H9 (cell line): ENCODE data around the gene TMEM115. TPM values are rescaled to one million over a fixed set of nuclear protein-coding genes. Genes with fewer than 3 reads are reported as not detected.

ENCODE experiments used
- DNase-seq: peaks from one replicate; pipeline ENCODE4 v3.0.0-alpha.2; 2017
- H2AFZ ChIP-seq: one replicate; pipeline ENCODE4 v1.6.1; 2013; ENCODE audit warnings: mild to moderate bottlenecking, low read length, control low read depth, moderate library complexity
- H2AK5ac ChIP-seq: 2 replicates; pipeline ENCODE4 v1.6.1; 2013; ENCODE audit warnings: low read length, control low read depth, mixed read lengths; ENCODE audit not compliant: insufficient read length
- H2BK120ac ChIP-seq: one replicate; pipeline ENCODE4 v1.6.1; 2013; ENCODE audit warnings: low read depth, mild to moderate bottlenecking, low read length, control low read depth, inconsistent platforms; ENCODE audit not compliant: poor library complexity, severe bottlenecking
- H2BK12ac ChIP-seq: 2 replicates; pipeline ENCODE4 v1.6.1; 2013; ENCODE audit warnings: low read length, control low read depth, mixed read lengths, low read depth; ENCODE audit not compliant: insufficient read length
- H2BK15ac ChIP-seq: 2 replicates; pipeline ENCODE4 v1.6.1; 2013; ENCODE audit warnings: low read depth, low read length, control low read depth
- H2BK20ac ChIP-seq: one replicate; pipeline ENCODE4 v1.6.1; 2013; ENCODE audit warnings: low read depth, mild to moderate bottlenecking, low read length, control low read depth, inconsistent platforms; ENCODE audit not compliant: poor library complexity, severe bottlenecking
- H2BK5ac ChIP-seq: 2 replicates; pipeline ENCODE4 v1.6.1; 2013; ENCODE audit warnings: low read length, control low read depth, mixed read lengths; ENCODE audit not compliant: insufficient read length
- H3K14ac ChIP-seq: 2 replicates; pipeline ENCODE4 v1.6.1; 2013; ENCODE audit warnings: low read length, control low read depth; ENCODE audit not compliant: insufficient read depth
- H3K18ac ChIP-seq: 2 replicates; pipeline ENCODE4 v1.6.1; 2013; ENCODE audit warnings: low read depth, mild to moderate bottlenecking, mixed read lengths, low read length, control low read depth; ENCODE audit not compliant: insufficient read length
- H3K23ac ChIP-seq: 2 replicates; pipeline ENCODE4 v1.6.1; 2013; ENCODE audit warnings: low read length, control low read depth, mixed read lengths, low read depth; ENCODE audit not compliant: insufficient read length
- H3K23me2 ChIP-seq: 2 replicates; pipeline ENCODE4 v1.6.1; 2013; ENCODE audit warnings: low read depth, mild to moderate bottlenecking, mixed read lengths, low read length, control low read depth; ENCODE audit not compliant: insufficient read length, poor library complexity, severe bottlenecking
- H3K27ac ChIP-seq: 2 replicates; pipeline ENCODE4 v1.5.1; 2013; ENCODE audit warnings: low read length, control low read depth, mixed read lengths, low read depth; ENCODE audit not compliant: insufficient read length
- H3K27me3 ChIP-seq: 2 replicates; pipeline ENCODE4 v1.6.1; 2013; ENCODE audit warnings: low read length, control low read depth, inconsistent platforms; ENCODE audit not compliant: insufficient read depth
- H3K4ac ChIP-seq: 2 replicates; pipeline ENCODE4 v1.6.1; 2013; ENCODE audit warnings: low read depth, mild to moderate bottlenecking, control low read depth, inconsistent platforms, low read length, moderate library complexity
- H3K4me1 ChIP-seq: 2 replicates; pipeline ENCODE4 v1.6.1; 2013; ENCODE audit warnings: low read length, control low read depth, inconsistent platforms; ENCODE audit not compliant: insufficient read depth
- H3K4me2 ChIP-seq: 2 replicates; pipeline ENCODE4 v1.6.1; 2013; ENCODE audit warnings: low read length, control low read depth, mixed read lengths; ENCODE audit not compliant: insufficient read length, insufficient read depth
- H3K56ac ChIP-seq: 2 replicates; pipeline ENCODE4 v1.6.1; 2013; ENCODE audit warnings: low read depth, mild to moderate bottlenecking, mixed read lengths, low read length, control low read depth; ENCODE audit not compliant: insufficient read length
- H3K79me1 ChIP-seq: 2 replicates; pipeline ENCODE4 v1.6.1; 2013; ENCODE audit warnings: low read depth, mild to moderate bottlenecking, moderate library complexity, low read length, control low read depth, inconsistent platforms; ENCODE audit not compliant: insufficient read depth, poor library complexity, severe bottlenecking
- H3K79me2 ChIP-seq: 2 replicates; pipeline ENCODE4 v1.6.1; 2013; ENCODE audit warnings: low read length, control low read depth, inconsistent platforms; ENCODE audit not compliant: insufficient read depth
- H3K9ac ChIP-seq: 2 replicates; pipeline ENCODE4 v1.6.1; 2013; ENCODE audit warnings: low read length, control low read depth, mixed read lengths; ENCODE audit not compliant: insufficient read length; ENCODE audit errors: extremely low read depth
- H3K9me3 ChIP-seq: one replicate; pipeline ENCODE4 v1.6.1; 2013; ENCODE audit warnings: low read depth, low read length, inconsistent platforms; ENCODE audit not compliant: control insufficient read depth
- H3T11ph ChIP-seq: one replicate; pipeline ENCODE4 v1.6.1; 2013; ENCODE audit warnings: mild to moderate bottlenecking, low read length, control low read depth, inconsistent platforms
- H4K20me1 ChIP-seq: one replicate; pipeline ENCODE4 v1.6.1; 2013; ENCODE audit not compliant: control insufficient read depth, insufficient read length, insufficient read depth
- H4K5ac ChIP-seq: 2 replicates; pipeline ENCODE4 v1.6.1; 2013; ENCODE audit warnings: low read depth, mild to moderate bottlenecking, mixed read lengths, low read length, control low read depth; ENCODE audit not compliant: insufficient read length
- H4K8ac ChIP-seq: replicated peaks from 2 replicates; pipeline ENCODE4 v1.6.1; 2013; ENCODE audit warnings: low read length, control low read depth, mixed read lengths, low read depth; ENCODE audit not compliant: insufficient read length
- H4K91ac ChIP-seq: 2 replicates; pipeline ENCODE4 v1.6.1; 2013; ENCODE audit warnings: low read depth, mild to moderate bottlenecking, moderate library complexity, mixed read lengths, low read length, control low read depth; ENCODE audit not compliant: insufficient read length
- H3K27ac Mint-ChIP-seq, 3 experiments: 2 replicates in 2 of 3; 3 replicates in 1 of 3; pipeline ENCODE4 v1.8.0; 2020 to 2021; ENCODE audit warnings: mixed read lengths in 3 of 3, mild to moderate bottlenecking in 1 of 3, moderate library complexity in 1 of 3
- H3K27me3 Mint-ChIP-seq: 2 replicates; pipeline ENCODE4 v1.8.0; 2021; ENCODE audit warnings: low read depth, mild to moderate bottlenecking, moderate library complexity, mixed read lengths
- H3K36me3 Mint-ChIP-seq, 3 experiments: 2 replicates in 2 of 3; 3 replicates in 1 of 3; pipeline ENCODE4 v1.8.0; 2020 to 2021; ENCODE audit warnings: low read depth in 3 of 3, mixed read lengths in 3 of 3; ENCODE audit not compliant: insufficient read depth in 1 of 3
- H3K4me1 Mint-ChIP-seq, 2 experiments: 2 replicates each; pipeline ENCODE4 v1.8.0; 2020; ENCODE audit warnings: mixed read lengths in 2 of 2
- H3K4me3 Mint-ChIP-seq, 2 experiments: 2 replicates in 1 of 2; 3 replicates in 1 of 2; pipeline ENCODE4 v1.8.0; 2020 to 2021; ENCODE audit warnings: mild to moderate bottlenecking in 2 of 2, mixed read lengths in 2 of 2, moderate library complexity in 1 of 2
- H3K9me3 Mint-ChIP-seq, 2 experiments: 2 replicates in 1 of 2; 3 replicates in 1 of 2; pipeline ENCODE4 v1.8.0; 2020; ENCODE audit warnings: mild to moderate bottlenecking in 2 of 2, mixed read lengths in 2 of 2, moderate library complexity in 1 of 2
- CTCF ChIP-seq: fragments of 200-600 bp; sonication (generic); conservative IDR thresholded peaks from 3 replicates; pipeline ENCODE4 v1.8.0; 2021; ENCODE audit warnings: antibody characterized with exemption, mild to moderate bottlenecking
- WGBS: extraction: QIAGEN DNeasy Blood & Tissue Kit; methylation state at CpG from one replicate; pipeline ENCODE4 v1.1.7; 2013; ENCODE audit warnings: missing lambda C conversion rate, low lambda C conversion rate, mixed read lengths; ENCODE audit not compliant: insufficient read length; ENCODE audit errors: extremely low coverage; 5-methylcytosine and 5-hydroxymethylcytosine counted together
- total RNA-seq: library from RNA; stranded (reverse); gene quantifications from 2 replicates; pipeline ENCODE4 v1.2.1, GENCODE V29; 2021

TMEM115 gene
- total RNA-seq, 1 experiment from 2014 or later, result 32.3 TPM

GRCh38 chr3:50385754-50386153, 26.4 kb upstream of the TMEM115 start:
- H2BK5ac ChIP-seq, result no peak overlapping the region
- H2BK20ac ChIP-seq, result no peak overlapping the region
- H4K91ac ChIP-seq, result no peak overlapping the region
- Mint-ChIP-seq H3K9me3 (no peaks in the 10 kb centered on the region), H3K4me3 (no peak overlapping the region), H3K36me3 (no peaks in the 10 kb centered on the region), H3K27ac (no peak overlapping the region; a peak in 1 of 7 replicates), H3K27me3 (peaks cover 3% of the 10 kb centered on the region; the same call in 1 of the 2 replicates), H3K4me1 (peaks cover 0 to 11% of the 10 kb centered on the region in 2 experiments; a peak in 1 of 4 replicates)
- no peak overlapping the region for H2AK5ac ChIP-seq
- H3K4me2 ChIP-seq, result no peak overlapping the region
- no peak overlapping the region for H2AFZ ChIP-seq
- H3K56ac ChIP-seq, result no peak overlapping the region
- no peak for TF ChIP-seq CTCF
- H3K27me3 ChIP-seq, result no peaks in the 10 kb centered on the region
- H3K18ac ChIP-seq, result no peak overlapping the region
- H3K23ac ChIP-seq, result no peak overlapping the region
- H3K14ac ChIP-seq, result no peak overlapping the region
- H3K79me1 ChIP-seq, result no peaks in the 10 kb centered on the region
- no peak overlapping the region for H2BK12ac ChIP-seq
- H3K9me3 ChIP-seq, result no peaks in the 10 kb centered on the region
- H2BK15ac ChIP-seq, result no peak overlapping the region
- no peaks in the 10 kb centered on the region for H3K4me1 ChIP-seq
- no peak overlapping the region for H3K27ac ChIP-seq
- no peak overlapping the region for H3K9ac ChIP-seq
- DNase-seq, result no peak
- no peak overlapping the region for H3K4ac ChIP-seq
- H3K23me2 ChIP-seq, result no peaks in the 10 kb centered on the region
- no CpG with 5 or more reads among the region's 13 CpGs for WGBS
- H3K79me2 ChIP-seq, result no peaks in the 10 kb centered on the region
- H4K8ac ChIP-seq, result no peak overlapping the region
- H2BK120ac ChIP-seq, result no peak overlapping the region
- no peak overlapping the region for H4K5ac ChIP-seq
- no peak overlapping the region for H3T11ph ChIP-seq
- H4K20me1 ChIP-seq, result peaks cover 2% of the 10 kb centered on the region
